Liver (tissue), 9 donors: ENCODE measurements around the gene CDH23. TPM values are rescaled to one million over a fixed set of nuclear protein-coding genes. Genes with fewer than 3 reads are reported as not detected.

Experiments used
- DNase-seq: peaks from one replicate; pipeline ENCODE4 v3.0.0-alpha.2; 2017; ENCODE audit warnings: low spot score
- H3K27ac ChIP-seq, 2 donors: one replicate each; pipeline ENCODE4 v1.7.0; 2013; ENCODE audit warnings: inconsistent platforms in 2 of 2, low read length in 2 of 2, control low read depth in 1 of 2, low read depth in 1 of 2, mild to moderate bottlenecking in 1 of 2
- H3K27me3 ChIP-seq, 4 donors: one replicate each; pipeline versions ENCODE4 v1.6.1 to v1.7.0; 2013; ENCODE audit warnings: low read length in 3 of 4, inconsistent platforms in 1 of 4, mild to moderate bottlenecking in 1 of 4, moderate library complexity in 1 of 4; ENCODE audit not compliant: control insufficient read depth in 4 of 4, insufficient read depth in 4 of 4
- H3K36me3 ChIP-seq, 4 donors: one replicate each; pipeline versions ENCODE4 v1.6.1 to v1.7.0; 2013; ENCODE audit warnings: low read length in 3 of 4, mild to moderate bottlenecking in 3 of 4, low read depth in 1 of 4, moderate library complexity in 1 of 4; ENCODE audit not compliant: control insufficient read depth in 4 of 4, insufficient read depth in 3 of 4
- H3K4me1 ChIP-seq, 4 donors: one replicate each; pipeline versions ENCODE4 v1.6.1 to v1.7.0; 2013; ENCODE audit warnings: low read length in 3 of 4, mild to moderate bottlenecking in 3 of 4, moderate library complexity in 1 of 4; ENCODE audit not compliant: control insufficient read depth in 4 of 4, insufficient read depth in 4 of 4
- H3K4me3 ChIP-seq, 3 donors: one replicate each; pipeline versions ENCODE4 v1.6.1 to v1.7.0; 2013; ENCODE audit warnings: low read length in 3 of 3, control low read depth in 1 of 3, low read depth in 1 of 3, mild to moderate bottlenecking in 1 of 3
- H3K9ac ChIP-seq, 2 donors: one replicate each; pipeline ENCODE4 v1.7.0; 2013; ENCODE audit warnings: low read length in 2 of 2, mild to moderate bottlenecking in 2 of 2, moderate library complexity in 2 of 2, control low read depth in 1 of 2, low read depth in 1 of 2
- H3K9me3 ChIP-seq, 4 donors: one replicate each; pipeline versions ENCODE4 v1.6.1 to v1.7.0; 2013; ENCODE audit warnings: low read length in 3 of 4; ENCODE audit not compliant: control insufficient read depth in 4 of 4
- CTCF ChIP-seq: fragments of 150-350 bp; IDR thresholded peaks from 2 replicates; pipeline ENCODE4 v1.5.1; 2017; ENCODE audit warnings: improper control_type of control experiment, low read depth, low read length; ENCODE audit not compliant: missing input control
- EGR1 ChIP-seq, 2 donors: IDR thresholded peaks; 2 replicates each; pipeline ENCODE4 v1.6.1; 2016 to 2018; ENCODE audit warnings: antibody characterized with exemption in 2 of 2, low read depth in 2 of 2
- HNF4A ChIP-seq, 2 donors: conservative IDR thresholded peaks; 2 replicates each; pipeline ENCODE4 v1.6.1; 2016; ENCODE audit warnings: antibody characterized with exemption in 2 of 2, mild to moderate bottlenecking in 2 of 2
- HNF4G ChIP-seq: IDR thresholded peaks from 2 replicates; pipeline ENCODE4 v1.6.1; 2016; ENCODE audit warnings: antibody characterized with exemption
- JUND ChIP-seq, 2 donors: IDR thresholded peaks; 2 replicates each; pipeline ENCODE4 v1.6.1; 2016; ENCODE audit warnings: antibody characterized with exemption in 2 of 2
- MAX ChIP-seq: IDR thresholded peaks from 2 replicates; pipeline ENCODE4 v1.6.1; 2016; ENCODE audit warnings: antibody characterized with exemption
- NR2F2 ChIP-seq: IDR thresholded peaks from 2 replicates; pipeline ENCODE4 v1.6.1; 2016; ENCODE audit warnings: antibody characterized with exemption
- RAD21 ChIP-seq, 2 donors: IDR thresholded peaks; 2 replicates each; pipeline ENCODE4 v1.6.1; 2016; ENCODE audit warnings: antibody characterized with exemption in 2 of 2, mild to moderate bottlenecking in 2 of 2
- SP1 ChIP-seq: IDR thresholded peaks from 2 replicates; pipeline ENCODE4 v1.6.1; 2018; ENCODE audit warnings: antibody characterized with exemption, mild to moderate bottlenecking
- YY1 ChIP-seq: IDR thresholded peaks from 2 replicates; pipeline ENCODE4 v1.6.1; 2016; ENCODE audit warnings: antibody characterized with exemption, mild to moderate bottlenecking
- ZBTB33 ChIP-seq: IDR thresholded peaks from 2 replicates; pipeline ENCODE4 v1.6.1; 2016; ENCODE audit warnings: antibody characterized with exemption
- WGBS: extraction: QIAGEN DNeasy Blood & Tissue Kit; methylation state at CpG from one replicate; pipeline ENCODE4 v1.1.7; 2013; 5-methylcytosine and 5-hydroxymethylcytosine counted together
- polyA plus RNA-seq, 2 donors: library from polyadenylated mRNA; stranded (reverse) in 1 of 2; unstranded in 1 of 2; fragments of 200-250 nt in 1 of 2; fragments of >200 nt in 1 of 2; fragmentation: Nextera tagmentation in 1 of 2; extraction: Ambion mirVana in 1 of 2; gene quantifications; one replicate each; pipeline versions ENCODE4 v1.2.1 to v1.2.3, GENCODE V29; 2013 to 2015
- total RNA-seq, 2 donors: library from RNA; depleted of rRNA; stranded (reverse); fragments of >200 nt; gene quantifications; one replicate each; pipeline ENCODE4 v1.2.3, GENCODE V29; 2014
- donor health status: healthy.
- donor health status: healthy.
- donor health status: healthy.
- donor health status: healthy.
- donor health status: healthy.

CDH23 gene
- total and polyA plus RNA-seq, 4 donors = 1.5 to 4.7 (median 3.4) TPM

GRCh38 chr10:71501402-71501801 lies 104.7 kb downstream of the CDH23 start:
- H3K4me3 ChIP-seq = no peak overlapping the region
- H3K9ac ChIP-seq = no peak overlapping the region
- H3K36me3 ChIP-seq = no peaks in the 10 kb centered on the region
- TF ChIP-seq CTCF = no peak
- no peak for TF ChIP-seq SP1
- no peaks in the 10 kb centered on the region for H3K27me3 ChIP-seq
- 88% methylated on average over 4 of the region's 4 CpGs for WGBS
- no peak overlapping the region for H3K27ac ChIP-seq
- no peaks in the 10 kb centered on the region for H3K9me3 ChIP-seq
- H3K4me1 ChIP-seq = no peaks in the 10 kb centered on the region
- no peak for DNase-seq

- Histone ChIP-seq H3K4me3 (no peak overlapping the region), H3K36me3 (no peaks in the 10 kb centered on the region), H3K27ac (no peak overlapping the region), H3K4me1 (no peaks in the 10 kb centered on the region), H3K27me3 (no peaks in the 10 kb centered on the region), H3K9me3 (no peaks in the 10 kb centered on the region), H3K9ac (no peak overlapping the region)
- 97% methylated on average over 1 of the region's 1 CpG for WGBS
- TF ChIP-seq ZBTB33 (no peak), YY1 (no peak), MAX (no peak), JUND (IDR thresholded peaks at IDR 0.05) (no peak), HNF4G (no peak), HNF4A (conservative IDR thresholded peaks at IDR 0.05) (no peak), NR2F2 (no peak), EGR1 (IDR thresholded peaks at IDR 0.05; ENCODE audit: low read depth in 2 of 2) (no peak), RAD21 (IDR thresholded peaks at IDR 0.05) (no peak)
- DNase-seq = no peak
These were observed 105.5 kb downstream of the CDH23 start for GRCh38 chr10:71502190-71502589.

GRCh38 chr10:71502851-71503250 lies 106.1 kb downstream of the CDH23 start:
- H3K27me3 ChIP-seq = no peaks in the 10 kb centered on the region
- no peaks in the 10 kb centered on the region for H3K36me3 ChIP-seq
- no peak overlapping the region for H3K27ac ChIP-seq
- no peak overlapping the region for H3K9ac ChIP-seq
- TF ChIP-seq MAX = no peak
- no peak for DNase-seq
- 91% methylated on average over 5 of the region's 5 CpGs for WGBS
- H3K4me3 ChIP-seq = no peak overlapping the region
- H3K9me3 ChIP-seq = no peaks in the 10 kb centered on the region
- no peaks in the 10 kb centered on the region for H3K4me1 ChIP-seq
